Astrocyte of the spinal cord (primary cell): Measurements from ENCODE around the gene AGBL5.
A peak's percentile ranks its signal among the peaks of the same experiment; 100 is the strongest.
"Not testable (repeated sequence)": the region's sequence is repeated elsewhere in the genome, so short reads cannot be mapped to it uniquely, and the experiment has no call there.

Experiments used
- DNase-seq: peaks from one replicate; pipeline ENCODE4 v3.0.0; 2011; ENCODE audit warnings: low read depth, low spot score
- H3K4me3 ChIP-seq: 2 replicates; pipeline ENCODE4 v1.5.1; 2011; ENCODE audit warnings: low read depth, mild to moderate bottlenecking, low read length, moderate library complexity
- CTCF ChIP-seq: IDR thresholded peaks from 2 replicates; pipeline ENCODE4 v1.5.1; 2012; ENCODE audit warnings: low read depth, mild to moderate bottlenecking, low read length, inconsistent platforms
- in situ Hi-C: cut with HindIII; loops from 2 replicates; pipeline ENCODE4 v1.10.0; 2017; ENCODE audit warnings: low sequenced_read_pairs

AGBL5 gene

GRCh38 chr2:27074738-27075565, 23.5 kb downstream of the AGBL5 start:
- no peak for DNase-seq
- in situ Hi-C loops, result no loop called here
- TF ChIP-seq CTCF, result no peak
- H3K4me3 ChIP-seq, result no peak overlapping the region

GRCh38 chr2:27075566-27075871, 24.1 kb downstream of the AGBL5 start:
- DNase-seq, in situ Hi-C loops, H3K4me3 ChIP-seq: not testable (repeated sequence)

GRCh38 chr2:27076323-27076722, 24.9 kb downstream of the AGBL5 start:
- in situ Hi-C loops, result no loop called here
- no peak for TF ChIP-seq CTCF
- no peak for DNase-seq

GRCh38 chr2:27077231-27077630, 25.8 kb downstream of the AGBL5 start:
- no peak overlapping the region for H3K4me3 ChIP-seq
- DNase-seq, result no peak
- no peak for TF ChIP-seq CTCF
- in situ Hi-C loops, result no loop called here

More at GRCh38 chr2:27076323-27076722, 24.9 kb downstream of the AGBL5 start:
- H3K4me3 ChIP-seq, result no peak overlapping the region

GRCh38 chr2:27078267-27079194, 27.1 kb downstream of the AGBL5 start, which contains the start of gene EMILIN1:
EMILIN1 (plus strand) TSS chr2:27078615; CDS start chr2:27079066, 451 bp downstream.
- TF ChIP-seq CTCF, result no peak
- in situ Hi-C loops, result no loop called here
- H3K4me3 ChIP-seq, result peak within 1 kb of the TSS; percentile 62
- peak; percentile 96 for DNase-seq

- no peak for TF ChIP-seq CTCF
- no peak for DNase-seq
- H3K4me3 ChIP-seq, result peak overlapping the region; percentile 62
- in situ Hi-C loops, result no loop called here
These were observed 28.0 kb downstream of the AGBL5 start for GRCh38 chr2:27079233-27080139.
